Stimulated activated CD4-positive, alpha-beta T cell treated with anti-CD3 and anti-CD28 coated beads, Interleukin-15, amount 100 ng/mL, for 1 hour (primary cell): ENCODE measurements around the gene EFCAB14.
"Not testable (repeated sequence)": the region's sequence is repeated elsewhere in the genome, so short reads cannot be mapped to it uniquely, and the experiment has no call there.

Experiments used
- DNase-seq, 2 donors: peaks; one replicate each; pipeline ENCODE4 v3.0.0-alpha.2; 2020; ENCODE audit warnings: low read depth in 1 of 2, low spot score in 1 of 2

The EFCAB14 gene

GRCh38 chr1:46718727-46719622 is at the start of gene EFCAB14:
Gene EFCAB14 (minus strand): TSS chr1:46719114. CDS start chr1:46718087, 1,027 bp downstream.
- DNase-seq = peak; percentile 99 to 100

GRCh38 chr1:46768445-46768844 is 49.5 kb upstream of the EFCAB14 start:
- no peak for DNase-seq

GRCh38 chr1:46767649-46768282 is 48.9 kb upstream of the EFCAB14 start:
- no peak for DNase-seq

DNA sequence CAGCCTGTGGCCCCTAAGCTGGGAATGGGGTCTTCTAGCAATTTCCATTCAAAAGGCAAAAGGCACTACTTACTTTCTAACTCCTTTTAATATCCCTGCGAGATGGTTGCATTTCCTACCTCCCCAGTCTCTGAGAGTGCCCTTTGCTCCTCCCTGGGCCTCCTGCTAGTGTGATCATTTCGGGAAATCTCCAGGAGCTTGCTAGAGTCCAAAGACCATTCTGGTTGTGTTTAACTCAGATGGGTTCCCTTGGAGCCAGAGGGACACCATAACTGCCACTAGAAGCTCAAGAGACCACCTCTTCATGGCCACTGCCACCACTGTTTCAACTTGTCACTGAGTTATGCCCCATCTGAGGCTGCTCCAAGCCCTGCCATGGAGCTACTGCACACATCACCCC is 45.5 kb upstream of the EFCAB14 start:
- no peak for DNase-seq

DNA sequence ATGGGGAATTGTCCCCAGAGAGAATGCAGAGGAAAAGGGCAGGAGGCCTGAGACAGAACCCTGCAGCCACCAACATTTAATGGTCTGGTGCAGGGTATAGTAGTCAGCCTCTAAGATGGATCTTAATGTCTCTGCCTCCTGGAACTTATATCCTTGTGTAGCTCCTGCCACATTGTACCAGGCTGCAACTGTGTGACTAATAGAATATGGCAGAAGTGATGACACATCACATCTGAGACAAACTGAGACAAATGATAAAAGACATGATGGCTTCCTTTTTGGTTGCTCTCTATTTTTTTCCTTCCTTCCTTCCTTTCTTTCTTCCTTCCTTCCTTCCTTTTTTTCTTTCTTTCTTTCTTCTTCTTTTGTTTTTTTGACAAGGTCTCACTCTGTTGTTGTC is 42.8 kb upstream of the EFCAB14 start:
- no peak for DNase-seq

DNA sequence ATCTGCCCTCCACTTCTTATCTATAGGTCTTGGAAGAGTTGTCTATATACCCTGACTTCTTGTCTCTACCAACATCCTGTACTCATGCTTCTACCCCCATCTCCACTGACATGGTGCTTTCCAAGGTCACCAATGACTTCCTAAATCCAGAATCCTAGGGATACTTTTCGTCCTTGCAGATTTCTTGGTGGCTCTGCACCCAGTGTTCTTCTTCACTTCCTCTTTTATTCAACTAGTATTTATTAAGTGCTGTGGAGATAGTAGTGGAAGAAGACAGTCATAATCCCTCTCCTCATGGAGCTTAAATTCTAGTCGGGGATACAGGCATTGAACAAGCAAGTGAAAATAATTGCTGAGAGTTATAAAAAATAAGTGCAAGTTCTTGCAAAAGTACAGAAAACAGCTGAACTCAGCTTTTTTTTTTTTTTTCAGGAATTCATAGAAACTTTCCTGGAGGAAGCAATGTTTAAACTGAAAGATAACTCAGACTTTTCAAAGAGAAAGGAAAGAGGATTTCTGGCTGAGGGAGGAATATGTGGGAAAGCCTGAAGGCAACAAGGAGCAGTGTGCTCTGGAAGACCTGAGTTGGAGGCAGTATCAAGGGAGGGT is 41.7 kb upstream of the EFCAB14 start:
- DNase-seq = no peak

DNA sequence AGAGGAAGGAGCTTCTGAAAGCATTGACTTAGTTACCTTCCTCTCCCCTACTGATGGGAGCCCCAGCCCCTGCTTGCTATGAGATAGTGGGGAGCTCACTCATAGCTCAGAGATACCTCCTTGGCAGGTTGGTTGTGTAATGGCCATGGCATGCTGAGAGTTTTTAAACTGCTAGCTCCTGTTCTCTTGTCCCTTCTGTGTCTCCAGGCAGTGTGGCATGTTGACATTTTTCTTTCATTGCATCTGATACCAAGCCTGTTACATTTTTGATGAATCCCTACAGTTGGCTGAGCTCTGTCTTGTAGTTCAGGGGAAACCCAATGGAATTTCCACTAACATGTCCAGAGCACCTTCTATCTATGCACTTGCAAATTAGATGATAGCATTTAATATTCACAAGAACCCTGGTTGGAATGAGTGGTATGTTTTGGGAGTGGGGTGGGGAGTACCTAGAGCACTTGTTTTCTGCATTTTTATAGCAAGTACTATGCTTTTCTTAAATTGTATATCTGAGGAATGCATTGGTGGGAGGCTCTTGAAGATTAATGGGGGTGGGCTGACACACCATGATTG is 39.1 kb upstream of the EFCAB14 start:
- DNase-seq = no peak

DNA sequence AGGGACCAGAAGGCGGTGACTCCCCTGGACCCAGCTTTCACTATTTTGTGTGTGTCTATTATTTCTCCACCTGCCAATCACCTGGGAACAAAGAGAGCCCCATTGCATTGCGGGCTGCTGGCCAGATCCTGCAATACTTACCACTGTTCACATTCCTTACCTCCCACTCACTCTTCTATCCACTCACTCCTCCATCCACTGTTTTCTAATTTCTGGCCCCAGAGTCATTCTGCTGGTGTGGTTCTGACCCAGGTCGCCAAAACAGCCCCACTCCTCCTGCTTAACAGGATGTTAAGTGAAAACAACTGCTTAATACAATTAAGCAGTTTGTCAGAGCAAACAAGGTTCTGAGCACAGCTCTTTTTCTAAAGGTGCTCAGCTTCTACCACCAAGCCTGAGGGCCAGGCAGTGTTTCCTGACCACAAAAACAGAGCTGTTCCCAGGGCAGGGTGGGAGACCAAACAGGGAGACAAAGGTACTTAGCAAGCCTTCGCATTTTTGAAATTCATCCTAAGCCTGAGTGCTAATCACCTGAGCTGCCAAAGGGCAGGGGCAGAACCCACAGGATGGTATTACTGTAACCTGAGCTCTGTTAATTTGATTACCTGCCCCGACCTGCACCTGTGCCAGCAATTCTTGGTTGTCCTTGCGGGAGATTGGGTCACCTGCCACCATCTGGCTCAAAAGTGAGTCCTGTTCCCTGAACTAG is 38.5 kb upstream of the EFCAB14 start:
- DNase-seq = no peak

DNA sequence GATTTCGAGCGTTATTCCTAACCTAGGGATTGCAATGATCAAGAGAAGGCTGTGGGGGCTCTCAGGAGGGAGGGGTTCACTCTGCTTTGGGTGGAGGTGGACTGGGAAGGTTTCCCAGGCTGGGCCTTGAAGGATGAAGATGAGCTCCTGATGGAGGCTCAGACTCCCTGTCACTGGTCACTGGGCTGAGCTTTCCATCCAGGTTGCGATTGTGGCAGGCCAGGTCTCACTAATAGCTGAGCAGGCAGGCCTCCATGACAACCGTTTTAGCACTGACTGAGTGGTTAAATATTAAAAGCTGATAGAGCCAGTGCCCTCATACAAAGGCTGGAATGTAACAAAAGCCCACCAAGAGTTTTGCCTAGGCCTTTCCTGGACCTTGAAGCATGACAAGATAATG is 36.2 kb upstream of the EFCAB14 start:
- DNase-seq = no peak

DNA sequence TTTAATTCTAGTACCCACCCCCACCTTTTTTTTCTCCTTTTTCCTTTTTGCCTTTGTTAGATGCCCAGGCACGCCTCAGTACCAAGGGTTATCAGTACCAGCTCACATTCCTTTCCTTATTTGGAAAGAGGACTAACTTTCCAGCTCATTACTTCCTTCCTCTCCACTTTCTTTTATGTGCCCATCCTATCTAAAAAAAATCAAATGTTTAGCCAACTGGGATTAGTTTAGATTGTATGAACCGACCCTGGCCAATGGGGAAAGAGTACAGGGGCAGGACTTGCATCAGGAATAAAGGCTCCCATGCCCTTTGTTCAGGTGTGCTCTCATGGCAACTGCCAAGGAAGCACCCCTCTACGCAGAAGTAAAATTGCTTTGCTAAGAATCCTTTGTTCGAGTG is 35.8 kb upstream of the EFCAB14 start:
- DNase-seq = not testable (repeated sequence)

- no peak for DNase-seq
Observed at GRCh38 chr1:46753985-46754384, 35.1 kb upstream of the EFCAB14 start.

- DNase-seq = no peak
Observed at GRCh38 chr1:46749921-46750404, 31.0 kb upstream of the EFCAB14 start.

GRCh38 chr1:46749404-46749803 is 30.5 kb upstream of the EFCAB14 start:
- no peak for DNase-seq

DNA sequence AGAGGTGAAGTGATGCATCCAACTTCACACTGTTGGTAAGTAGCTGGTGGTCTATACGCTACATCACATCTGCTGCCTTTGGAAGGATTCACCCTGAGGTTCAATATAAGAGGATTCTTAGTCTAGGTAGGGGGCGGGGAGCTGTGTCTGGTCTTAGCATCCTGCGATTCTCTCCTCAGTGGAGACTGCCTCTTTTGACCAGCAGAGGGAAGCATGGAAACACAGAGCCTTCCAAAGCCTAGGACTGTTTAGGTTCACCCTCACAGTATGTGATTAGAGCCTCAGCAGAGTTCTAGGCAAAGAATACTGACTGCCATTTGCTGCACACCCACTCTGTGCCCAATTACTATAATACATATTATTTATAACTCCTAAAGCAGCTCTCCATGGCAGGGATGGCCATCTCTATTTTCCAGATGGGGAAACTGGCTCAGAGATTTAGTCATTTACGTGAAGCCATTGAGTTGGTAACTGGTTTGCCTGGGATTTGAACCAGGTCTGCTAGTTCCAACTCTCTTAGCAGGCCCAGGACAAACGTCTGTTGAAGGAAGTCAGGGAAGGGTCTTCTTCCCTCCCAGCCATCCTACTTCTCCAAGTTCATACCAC is 28.9 kb upstream of the EFCAB14 start:
- DNase-seq = no peak

- DNase-seq = no peak
Observed at GRCh38 chr1:46742069-46742468, 23.2 kb upstream of the EFCAB14 start.

DNA sequence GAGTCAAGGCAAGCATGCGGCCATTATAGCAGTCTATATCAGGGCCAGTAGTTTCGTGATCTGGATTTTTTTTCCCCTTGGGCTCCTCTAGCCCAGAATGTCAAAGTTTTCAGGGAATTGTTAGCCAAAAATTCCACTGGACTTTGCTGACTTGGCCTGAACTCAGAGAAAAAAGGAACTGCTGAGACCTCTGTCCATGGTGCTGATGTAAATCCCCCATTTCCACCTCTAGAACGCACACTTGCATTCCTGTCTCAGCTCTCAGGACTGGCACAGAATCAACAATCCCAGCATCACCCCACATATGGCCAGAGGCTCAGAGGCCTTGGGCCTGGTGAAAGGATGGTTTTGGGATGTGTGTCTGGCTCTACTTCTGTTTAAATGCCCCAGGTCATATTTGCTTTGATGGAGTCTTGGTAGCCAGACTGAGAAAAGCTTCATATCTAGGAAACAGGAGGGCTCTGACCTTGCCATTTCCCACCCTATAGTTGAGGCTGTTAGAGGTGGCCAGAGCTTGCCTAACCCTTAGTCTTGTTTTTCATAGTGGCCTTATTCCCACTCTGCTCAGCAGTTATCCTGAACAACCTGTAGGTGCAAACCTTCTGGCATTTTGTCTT is 16.9 kb upstream of the EFCAB14 start:
- no peak for DNase-seq

- DNase-seq = not testable (repeated sequence)
Observed at GRCh38 chr1:46728327-46728873, 9.5 kb upstream of the EFCAB14 start.

DNA sequence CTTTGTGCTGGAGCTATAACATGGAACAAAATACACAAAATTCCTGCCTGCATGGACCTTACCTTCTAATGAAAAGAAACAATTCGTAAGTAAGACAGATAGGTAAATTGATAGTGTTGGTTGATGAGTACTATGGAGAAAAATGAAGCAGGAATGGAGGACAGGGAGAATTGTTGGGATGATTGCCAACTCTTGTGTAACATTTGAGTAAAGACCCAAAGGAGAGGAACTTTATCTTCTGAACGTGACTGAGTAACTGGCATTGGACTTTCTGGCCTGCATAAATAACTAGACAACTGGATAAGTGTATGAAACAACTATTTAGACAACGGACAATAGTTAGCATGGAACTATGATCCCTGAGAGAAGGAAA is 6.8 kb upstream of the EFCAB14 start:
- no peak for DNase-seq

DNA sequence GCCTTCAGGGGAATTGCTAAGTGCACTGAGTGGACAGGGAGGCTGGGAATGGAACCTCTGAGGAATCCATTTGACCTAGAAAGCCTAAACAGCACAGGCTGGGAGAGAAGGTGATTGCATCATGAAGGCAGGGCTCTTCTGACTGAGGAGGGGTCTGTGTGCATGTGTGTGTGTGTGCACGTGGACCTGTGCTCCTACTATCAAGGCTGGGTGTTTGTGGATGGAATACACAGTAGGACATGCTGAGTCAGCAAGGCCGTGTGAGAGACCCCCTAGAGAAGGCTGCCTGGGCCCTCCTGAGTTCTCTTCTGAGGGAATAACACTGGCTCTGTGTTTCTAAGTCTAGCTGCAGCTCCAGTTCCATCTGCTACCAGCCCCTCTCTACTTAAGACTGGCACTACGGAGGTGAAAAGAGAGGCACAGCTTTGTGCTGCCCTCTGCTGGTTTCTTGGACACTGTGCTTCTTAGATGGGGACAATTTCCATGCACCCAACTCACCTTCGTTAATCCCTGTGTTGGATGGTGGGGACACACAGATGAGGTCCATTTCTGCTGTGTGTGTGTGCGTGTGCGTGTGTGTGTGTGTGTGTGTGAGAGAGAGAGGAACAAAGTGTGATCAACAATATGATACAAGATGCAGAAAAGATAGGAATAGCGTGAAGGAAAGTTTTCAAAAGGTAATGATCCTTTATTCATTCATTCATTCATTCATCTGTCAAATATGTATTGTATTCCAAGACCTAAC is 6.2 kb upstream of the EFCAB14 start:
- peak; percentile 30 to 49 for DNase-seq
